ENCODE data around the gene SEC14L5. TPM values are rescaled to one million over a fixed set of nuclear protein-coding genes. Genes with fewer than 3 reads are reported as not detected.
A peak's percentile ranks its signal among the peaks of the same experiment; 100 is the strongest.

The SEC14L5 gene
- total RNA-seq, 1 experiment from 2014 or later: 1.8 TPM

- peaks cover 25% of the 10 kb centered on the region for H3K4me1 ChIP-seq (replicated peaks; ENCODE audit: insufficient read depth)
- H3K79me2 ChIP-seq (ENCODE audit: low read depth): peaks cover 60% of the 10 kb centered on the region
- no peaks in the 10 kb centered on the region for H3K27me3 ChIP-seq (ENCODE audit: insufficient read depth, low read depth)
- intact Hi-C loops (cut with micrococcal nuclease; ENCODE audit: unreplicated experiment): no loop called here
- peaks cover 10% of the 10 kb centered on the region; the same call in 1 of the 2 replicates for H3K36me3 ChIP-seq (ENCODE audit: low read depth)
- no peak overlapping the region for H2AFZ ChIP-seq
- H3K9me2 ChIP-seq (ENCODE audit: insufficient read depth): no peaks in the 10 kb centered on the region
- H3F3A ChIP-seq (ENCODE audit: insufficient read depth, low read depth): 0 out of 2 replicates have a peak, but pooled peaks cover 5% of the 10 kb centered on the region
- peak overlapping the region; percentile 96 for H3K4me2 ChIP-seq
- no TSS peak for BruUV-seq (replicated peaks)
- TF ChIP-seq EZH2 (IDR thresholded peaks at IDR 0.05; ENCODE audit: low read depth) (no peak), CTCF (conservative IDR thresholded peaks at IDR 0.05) (no peak)
- no peaks in the 10 kb centered on the region for H3K9me3 ChIP-seq (ENCODE audit: insufficient read depth, low read depth)
- H3K4me3 ChIP-seq: no peak overlapping the region
- peaks cover 30% of the 10 kb centered on the region for H4K20me1 ChIP-seq (ENCODE audit: insufficient read depth)
- no peak for DNase-seq
- POLR2A ChIA-PET (ENCODE audit: unreplicated experiment): interaction anchor here (0.6 to 0.7 kb wide), 2 partner anchors 9 to 139 kb away, joined by 3 read pairs; no protein-coding TSS in a partner anchor
- CTCF ChIA-PET: no interaction called here
- no peak overlapping the region for H3K27ac ChIP-seq
Observed at GRCh38 chr16:4934591-4934990, 23.5 kb upstream of the SEC14L5 start.

GRCh38 chr16:4935241-4935855 is 22.8 kb upstream of the SEC14L5 start:
- intact Hi-C loops (cut with micrococcal nuclease; ENCODE audit: unreplicated experiment): loop anchor here (1.0 kb wide), 2 partner anchors 10 to 20 kb away; no protein-coding TSS in a partner anchor
- POLR2A ChIA-PET (ENCODE audit: unreplicated experiment): interaction anchor here (0.5 to 1.2 kb wide), 4 partner anchors 9 to 139 kb away, joined by 3 to 6 read pairs (median 4); no protein-coding TSS in a partner anchor
- no peak overlapping the region for H2AFZ ChIP-seq
- no peaks in the 10 kb centered on the region for H3K9me2 ChIP-seq (ENCODE audit: insufficient read depth)
- peak overlapping the region; percentile 96 for H3K4me2 ChIP-seq
- no peaks in the 10 kb centered on the region for H3K27me3 ChIP-seq (ENCODE audit: insufficient read depth, low read depth)
- peaks cover 30% of the 10 kb centered on the region for H4K20me1 ChIP-seq (ENCODE audit: insufficient read depth)
- peak in 1 of 2 experiments; percentile 72 for DNase-seq
- CTCF ChIA-PET: interaction anchor here (0.6 to 0.7 kb wide), 2 partner anchors 17 to 29 kb away, joined by 4 to 5 read pairs; no protein-coding TSS in a partner anchor
- peaks cover 54% of the 10 kb centered on the region for H3K79me2 ChIP-seq (ENCODE audit: low read depth)
- 0 out of 2 replicates have a peak overlapping the region, but pooled peaks have one; percentile 7 for H3K27ac ChIP-seq
- no peaks in the 10 kb centered on the region for H3K9me3 ChIP-seq (ENCODE audit: insufficient read depth, low read depth)
- H3K36me3 ChIP-seq (ENCODE audit: low read depth): peaks cover 8% of the 10 kb centered on the region; the same call in 1 of the 2 replicates
- 0 out of 2 replicates have a peak, but pooled peaks cover 5% of the 10 kb centered on the region for H3F3A ChIP-seq (ENCODE audit: insufficient read depth, low read depth)
- TSS peak; percentile 35 for BruUV-seq (replicated peaks)
- H3K4me3 ChIP-seq: peak overlapping the region; percentile 99
- H3K4me1 ChIP-seq (replicated peaks; ENCODE audit: insufficient read depth): peaks cover 28% of the 10 kb centered on the region
- no peak for TF ChIP-seq EZH2 (IDR thresholded peaks at IDR 0.05; ENCODE audit: low read depth)
- no peak for TF ChIP-seq CTCF (conservative IDR thresholded peaks at IDR 0.05)

GRCh38 chr16:4936181-4936990 is 21.7 kb upstream of the SEC14L5 start:
- no peaks in the 10 kb centered on the region for H3K27me3 ChIP-seq (ENCODE audit: insufficient read depth, low read depth)
- H4K20me1 ChIP-seq (ENCODE audit: insufficient read depth): peaks cover 30% of the 10 kb centered on the region
- peak overlapping the region; percentile 38; the same call in 1 of the 2 replicates for H3K27ac ChIP-seq
- CTCF ChIA-PET: interaction anchor here (0.6 to 0.7 kb wide), 5 partner anchors 8 to 679 kb away, joined by 3 to 13 read pairs (median 4); partner anchors contain the start of gene ROGDI
- H3K79me2 ChIP-seq (ENCODE audit: low read depth): peaks cover 50% of the 10 kb centered on the region
- intact Hi-C loops (cut with micrococcal nuclease; ENCODE audit: unreplicated experiment): loop anchor here (1.0 to 2.0 kb wide), 3 partner anchors 9 to 54 kb away; no protein-coding TSS in a partner anchor
- TF ChIP-seq EZH2 (IDR thresholded peaks at IDR 0.05; ENCODE audit: low read depth) (no peak), CTCF (conservative IDR thresholded peaks at IDR 0.05) (peak; percentile 58; the same call in 1 of the 2 replicates)
- H3F3A ChIP-seq (ENCODE audit: insufficient read depth, low read depth): 0 out of 2 replicates have a peak, but pooled peaks cover 5% of the 10 kb centered on the region
- H3K4me2 ChIP-seq: peak overlapping the region; percentile 96
- peaks cover 6% of the 10 kb centered on the region; the same call in 1 of the 2 replicates for H3K36me3 ChIP-seq (ENCODE audit: low read depth)
- H3K9me3 ChIP-seq (ENCODE audit: insufficient read depth, low read depth): no peaks in the 10 kb centered on the region
- H2AFZ ChIP-seq: peak overlapping the region; percentile 76; the same call in 1 of the 2 replicates
- no peaks in the 10 kb centered on the region for H3K9me2 ChIP-seq (ENCODE audit: insufficient read depth)
- H3K4me1 ChIP-seq (replicated peaks; ENCODE audit: insufficient read depth): peaks cover 34% of the 10 kb centered on the region
- POLR2A ChIA-PET (ENCODE audit: unreplicated experiment): interaction anchor here (0.6 to 1.2 kb wide), 5 partner anchors 8 to 243 kb away, joined by 3 to 6 read pairs (median 4); partner anchors contain the start of gene NUDT16L1
- H3K4me3 ChIP-seq: peak overlapping the region; percentile 99
- BruUV-seq (replicated peaks): TSS peak; percentile 36
- DNase-seq: peak; percentile 40 to 82
